ENCODE measurements around the gene ATP9A.
A peak's percentile ranks its signal among the peaks of the same experiment; 100 is the strongest.

The ATP9A gene

DNA sequence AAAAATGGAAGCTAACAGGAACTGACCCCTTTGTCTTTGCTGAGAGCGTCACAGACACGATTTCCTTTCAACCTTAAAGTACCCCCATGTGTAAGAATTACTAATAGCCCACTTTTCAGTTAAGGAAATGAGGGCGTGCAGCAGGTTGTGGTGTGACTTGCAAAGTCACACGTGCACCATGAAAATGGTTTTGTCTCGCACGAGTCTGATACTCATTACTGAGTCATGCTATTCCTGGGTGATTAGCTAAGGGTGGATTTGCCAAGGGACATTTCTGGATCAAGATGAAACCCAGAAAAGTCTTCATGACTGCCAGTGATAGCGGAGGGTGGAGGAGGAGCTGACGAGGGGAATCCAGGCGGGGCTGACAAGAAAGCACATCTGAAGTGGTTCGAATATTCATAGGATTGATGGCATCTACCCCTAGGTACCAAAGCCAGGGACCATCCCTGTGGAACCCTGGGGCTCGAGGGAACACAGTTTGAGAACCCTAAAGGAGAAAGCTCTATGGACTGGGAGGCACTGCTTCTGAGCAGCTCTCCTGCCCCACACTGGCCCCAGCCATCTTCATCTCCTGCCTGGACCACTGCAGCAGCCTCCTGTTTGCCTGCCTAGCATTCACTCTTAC lies 213.5 kb downstream of the ATP9A start:
- H3K4me3 ChIP-seq (ENCODE audit: low read depth, low read length): peak overlapping the region; percentile 2; the same call in 1 of the 2 replicates
- TF ChIP-seq, protein P1, sequence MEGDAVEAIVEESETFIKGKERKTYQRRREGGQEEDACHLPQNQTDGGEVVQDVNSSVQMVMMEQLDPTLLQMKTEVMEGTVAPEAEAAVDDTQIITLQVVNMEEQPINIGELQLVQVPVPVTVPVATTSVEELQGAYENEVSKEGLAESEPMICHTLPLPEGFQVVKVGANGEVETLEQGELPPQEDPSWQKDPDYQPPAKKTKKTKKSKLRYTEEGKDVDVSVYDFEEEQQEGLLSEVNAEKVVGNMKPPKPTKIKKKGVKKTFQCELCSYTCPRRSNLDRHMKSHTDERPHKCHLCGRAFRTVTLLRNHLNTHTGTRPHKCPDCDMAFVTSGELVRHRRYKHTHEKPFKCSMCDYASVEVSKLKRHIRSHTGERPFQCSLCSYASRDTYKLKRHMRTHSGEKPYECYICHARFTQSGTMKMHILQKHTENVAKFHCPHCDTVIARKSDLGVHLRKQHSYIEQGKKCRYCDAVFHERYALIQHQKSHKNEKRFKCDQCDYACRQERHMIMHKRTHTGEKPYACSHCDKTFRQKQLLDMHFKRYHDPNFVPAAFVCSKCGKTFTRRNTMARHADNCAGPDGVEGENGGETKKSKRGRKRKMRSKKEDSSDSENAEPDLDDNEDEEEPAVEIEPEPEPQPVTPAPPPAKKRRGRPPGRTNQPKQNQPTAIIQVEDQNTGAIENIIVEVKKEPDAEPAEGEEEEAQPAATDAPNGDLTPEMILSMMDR (IDR thresholded peaks at IDR 0.05; ENCODE audit: low read depth, low read length): no peak

DNA sequence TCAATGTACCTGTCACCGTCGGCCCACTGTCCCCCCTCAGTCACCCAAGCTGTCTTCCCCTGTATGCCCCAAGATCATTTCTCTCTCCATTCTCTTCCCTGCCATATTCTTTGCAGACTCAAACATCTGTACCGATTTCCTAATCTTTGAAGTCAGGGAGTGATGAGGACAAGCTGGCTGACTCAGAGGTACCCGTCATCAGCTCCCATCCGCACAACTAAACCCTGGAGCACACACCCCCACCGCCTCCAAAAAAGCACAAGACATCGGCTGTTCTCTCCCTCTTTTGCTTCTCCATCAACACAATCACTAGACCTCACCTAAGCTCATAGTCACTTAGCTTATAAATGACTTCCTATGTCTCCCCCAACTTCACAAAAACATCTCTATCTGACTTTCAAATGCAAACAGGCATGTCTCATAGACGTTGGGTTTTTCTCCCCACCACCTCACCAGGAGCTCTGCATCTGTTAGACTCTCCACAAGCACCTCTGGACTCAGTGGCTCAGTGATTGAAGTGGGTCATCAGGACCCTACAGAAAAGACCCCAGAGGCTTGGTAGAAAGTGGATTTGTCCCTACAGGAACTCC lies 214.2 kb downstream of the ATP9A start:
- H3K4me3 ChIP-seq (ENCODE audit: low read depth, low read length): peak overlapping the region; percentile 2; the same call in 1 of the 2 replicates
- TF ChIP-seq, protein P1 (IDR thresholded peaks at IDR 0.05; ENCODE audit: low read depth, low read length): no peak

GRCh38 chr20:51551186-51551585 lies 217.0 kb downstream of the ATP9A start:
- H3K4me3 ChIP-seq (ENCODE audit: low read depth, low read length): no peak overlapping the region
- TF ChIP-seq, protein P1 (IDR thresholded peaks at IDR 0.05; ENCODE audit: low read depth, low read length): no peak

- TF ChIP-seq, protein P1 (IDR thresholded peaks at IDR 0.05; ENCODE audit: low read depth, low read length): no peak
- no peak overlapping the region for H3K4me3 ChIP-seq (ENCODE audit: low read depth, low read length)
Observed at GRCh38 chr20:51549474-51549873, 218.7 kb downstream of the ATP9A start.

DNA sequence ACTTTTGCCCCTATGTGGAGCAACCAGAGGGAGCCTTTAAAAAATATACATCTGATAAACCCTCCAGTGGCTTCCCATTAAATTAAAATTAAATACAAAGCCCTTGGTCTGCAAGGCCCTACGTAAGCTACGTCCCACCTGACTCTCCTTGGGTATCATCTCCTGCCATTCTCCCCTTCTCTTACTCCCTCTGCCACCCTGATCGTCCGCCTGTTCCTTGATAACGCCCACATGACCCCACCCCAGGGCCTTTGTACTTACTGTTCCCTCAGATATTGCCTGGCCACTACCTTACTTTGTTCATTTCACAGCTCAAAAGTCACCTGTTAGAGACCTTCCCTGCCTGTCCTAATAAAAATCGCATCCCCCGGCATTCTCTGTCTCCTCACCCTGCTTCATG lies 220.2 kb downstream of the ATP9A start:
- no peak overlapping the region for H3K4me3 ChIP-seq (ENCODE audit: low read depth, low read length)
- TF ChIP-seq, protein P1 (IDR thresholded peaks at IDR 0.05; ENCODE audit: low read depth, low read length): no peak

Data from WI38 (cell line).